Ureter (tissue), 1 donor: ENCODE data around the gene CNNM4. TPM values are rescaled to one million over a fixed set of nuclear protein-coding genes. Genes with fewer than 3 reads are reported as not detected.

Source experiments
- DNase-seq: peaks from one replicate; pipeline ENCODE4 v3.0.0-alpha.2; 2020; ENCODE audit warnings: low spot score
- total RNA-seq: library from RNA; stranded (reverse); gene quantifications from one replicate; pipeline ENCODE4 v1.2.4, GENCODE V29; 2023
- donor health status: DM: yes; HTN: yes; CAD: no.

CNNM4 gene
- total RNA-seq, 1 donor from 2014 or later: 16.0 TPM

DNA sequence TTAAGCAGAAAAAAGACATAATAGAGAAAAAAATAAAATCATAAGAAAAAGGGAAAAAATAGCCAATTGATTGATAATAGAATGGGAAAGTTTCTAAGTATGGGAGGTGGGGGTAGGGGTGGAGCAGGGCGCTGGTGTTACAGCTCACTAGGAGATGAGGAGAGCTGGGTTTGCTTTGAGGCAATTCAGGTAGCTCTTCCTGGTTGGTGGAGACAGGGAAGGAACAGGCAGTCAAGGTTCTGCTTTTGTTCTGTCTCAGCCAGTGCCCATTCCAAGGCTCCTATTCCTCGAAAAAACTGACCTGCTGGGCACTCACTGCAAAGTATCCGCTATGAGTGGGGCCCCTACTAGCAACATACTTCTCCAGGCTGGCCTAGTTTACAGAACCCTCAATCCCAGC, 1.7 kb upstream of the CNNM4 start:
- DNase-seq: no peak

DNA sequence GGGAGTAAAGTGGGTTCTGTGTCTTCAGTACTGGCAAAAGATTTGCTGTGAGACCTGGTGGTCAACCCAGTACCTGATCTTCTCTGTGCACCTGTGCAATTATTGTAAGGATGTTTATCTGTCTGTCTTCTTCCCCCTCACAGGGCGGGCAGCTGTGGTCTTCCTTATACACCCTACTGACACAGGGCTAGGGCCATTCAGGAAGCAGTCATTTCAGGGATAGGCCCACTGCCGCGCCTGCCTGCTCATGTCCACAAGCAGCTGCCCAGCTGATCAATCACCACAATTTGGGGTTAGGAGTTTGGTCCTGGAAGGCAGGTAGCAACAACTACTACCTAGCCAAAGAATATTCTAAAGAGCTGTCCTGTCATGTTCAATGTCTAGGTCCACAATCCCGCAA, 1.2 kb upstream of the CNNM4 start:
- DNase-seq: no peak

DNA sequence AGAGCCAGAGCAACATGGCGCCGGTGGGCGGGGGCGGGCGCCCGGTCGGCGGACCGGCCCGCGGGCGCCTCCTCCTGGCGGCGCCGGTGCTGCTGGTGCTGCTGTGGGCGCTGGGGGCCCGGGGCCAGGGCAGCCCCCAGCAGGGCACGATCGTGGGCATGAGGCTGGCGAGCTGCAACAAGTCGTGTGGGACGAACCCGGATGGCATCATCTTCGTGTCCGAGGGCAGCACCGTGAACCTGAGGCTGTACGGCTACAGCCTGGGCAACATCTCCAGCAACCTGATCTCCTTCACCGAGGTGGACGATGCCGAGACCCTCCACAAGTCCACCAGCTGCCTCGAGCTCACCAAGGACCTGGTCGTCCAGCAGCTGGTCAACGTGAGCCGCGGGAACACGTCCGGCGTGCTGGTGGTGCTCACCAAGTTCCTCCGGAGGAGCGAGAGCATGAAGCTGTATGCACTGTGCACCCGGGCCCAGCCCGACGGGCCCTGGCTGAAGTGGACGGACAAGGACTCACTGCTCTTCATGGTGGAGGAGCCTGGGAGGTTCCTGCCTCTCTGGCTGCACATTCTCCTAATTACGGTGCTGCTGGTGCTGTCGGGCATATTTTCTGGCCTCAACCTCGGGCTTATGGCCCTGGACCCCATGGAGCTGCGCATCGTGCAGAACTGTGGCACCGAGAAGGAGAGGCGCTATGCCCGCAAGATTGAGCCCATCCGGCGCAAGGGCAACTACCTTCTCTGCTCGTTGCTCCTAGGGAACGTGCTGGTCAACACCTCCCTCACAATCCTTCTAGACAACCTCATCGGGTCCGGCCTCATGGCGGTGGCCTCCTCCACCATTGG, 507 bp downstream of the CNNM4 start:
- no peak for DNase-seq

DNA sequence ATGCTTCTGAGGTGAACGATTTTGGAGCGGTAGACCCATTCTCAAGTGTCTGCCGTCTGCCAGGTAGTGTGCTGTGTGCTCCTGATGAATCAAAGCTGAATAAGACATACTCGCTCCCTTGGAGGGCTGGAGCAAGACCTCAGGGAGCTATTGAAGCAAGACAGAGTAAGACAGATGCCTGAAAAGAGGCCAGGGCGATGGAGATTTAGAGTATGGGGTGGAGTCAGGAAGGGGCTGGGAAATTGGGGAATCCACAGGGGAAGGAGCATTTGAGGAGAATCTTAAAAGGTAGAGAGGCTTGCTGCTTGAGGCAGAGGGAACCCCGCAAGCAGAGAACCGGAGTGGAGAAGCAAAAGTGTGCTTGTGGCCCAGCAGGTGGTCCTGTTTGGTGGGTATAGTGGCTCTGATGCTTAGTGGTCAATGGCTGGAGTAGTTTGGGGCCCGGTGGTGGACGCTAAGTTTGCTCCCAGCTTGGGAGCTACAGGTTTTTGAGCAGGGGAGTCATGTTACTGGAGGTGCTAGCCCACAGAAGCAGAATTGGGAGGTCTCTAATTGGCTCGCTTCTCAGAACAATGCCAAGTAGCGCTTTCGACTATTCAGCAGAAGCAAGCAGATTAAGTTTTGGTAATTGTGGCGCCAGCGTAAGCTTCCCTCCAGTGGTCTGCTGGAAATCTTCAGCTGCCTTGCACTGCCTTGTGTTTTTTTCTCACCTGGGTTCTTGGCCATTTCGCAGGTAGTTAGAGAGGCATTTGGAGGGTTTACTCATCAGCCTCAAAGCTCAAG, 2.0 kb downstream of the CNNM4 start:
- no peak for DNase-seq

DNA sequence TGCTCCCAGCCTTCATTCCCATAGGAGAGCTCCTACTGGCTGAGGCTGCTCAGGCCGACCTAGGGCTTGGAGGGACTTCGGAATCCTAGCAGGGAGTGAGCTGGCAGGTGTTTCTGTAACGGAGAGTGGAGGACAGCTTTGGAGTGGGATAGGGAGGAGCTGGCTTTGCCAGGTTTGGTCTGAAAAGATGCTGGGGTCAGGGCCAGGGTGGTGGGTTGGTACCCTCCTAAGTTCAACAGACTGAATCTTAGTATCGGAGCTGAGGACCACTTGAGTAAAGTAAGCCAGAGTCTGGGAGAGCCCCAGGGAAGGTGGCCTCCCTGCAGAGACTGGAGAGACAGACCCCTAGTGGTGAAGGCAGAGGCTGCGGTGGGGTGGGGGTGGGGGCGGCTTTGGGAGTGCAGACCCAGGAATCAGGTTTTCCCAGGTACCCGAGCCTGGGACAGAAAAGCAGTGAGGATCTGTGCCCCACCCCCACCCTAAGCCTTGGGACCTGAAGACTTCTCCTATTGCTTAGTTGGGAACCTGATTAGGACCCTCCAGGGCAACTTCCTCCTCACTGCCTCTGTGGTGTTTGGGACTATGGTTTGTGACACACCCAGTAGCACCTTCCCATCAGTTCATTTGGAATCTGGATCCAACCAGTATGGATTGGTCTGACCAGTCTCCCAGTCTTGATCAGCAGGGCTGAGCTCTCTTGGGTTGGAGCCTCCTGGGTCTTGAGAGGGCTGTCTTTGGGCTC, 3.0 kb downstream of the CNNM4 start:
- no peak for DNase-seq

DNA sequence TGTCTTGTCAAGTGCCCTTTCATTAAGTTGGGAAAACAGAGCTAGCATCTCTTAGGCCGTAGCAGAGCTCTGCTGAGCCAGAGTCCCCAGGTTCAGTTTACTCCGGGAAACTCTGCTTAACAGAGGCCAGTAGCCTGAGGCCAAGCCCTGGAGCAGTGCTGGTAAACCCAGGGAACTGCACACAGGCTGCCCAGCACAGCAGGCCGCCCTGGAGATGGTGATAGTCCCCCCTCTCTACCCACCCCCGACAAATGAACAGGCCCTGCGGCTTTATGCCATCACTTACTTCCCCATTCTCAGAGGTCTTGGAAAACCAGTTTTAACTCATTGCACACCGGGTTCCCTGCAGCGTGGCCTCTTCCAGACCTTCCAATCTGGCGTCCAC, 3.5 kb downstream of the CNNM4 start:
- peak; percentile 62 for DNase-seq

DNA sequence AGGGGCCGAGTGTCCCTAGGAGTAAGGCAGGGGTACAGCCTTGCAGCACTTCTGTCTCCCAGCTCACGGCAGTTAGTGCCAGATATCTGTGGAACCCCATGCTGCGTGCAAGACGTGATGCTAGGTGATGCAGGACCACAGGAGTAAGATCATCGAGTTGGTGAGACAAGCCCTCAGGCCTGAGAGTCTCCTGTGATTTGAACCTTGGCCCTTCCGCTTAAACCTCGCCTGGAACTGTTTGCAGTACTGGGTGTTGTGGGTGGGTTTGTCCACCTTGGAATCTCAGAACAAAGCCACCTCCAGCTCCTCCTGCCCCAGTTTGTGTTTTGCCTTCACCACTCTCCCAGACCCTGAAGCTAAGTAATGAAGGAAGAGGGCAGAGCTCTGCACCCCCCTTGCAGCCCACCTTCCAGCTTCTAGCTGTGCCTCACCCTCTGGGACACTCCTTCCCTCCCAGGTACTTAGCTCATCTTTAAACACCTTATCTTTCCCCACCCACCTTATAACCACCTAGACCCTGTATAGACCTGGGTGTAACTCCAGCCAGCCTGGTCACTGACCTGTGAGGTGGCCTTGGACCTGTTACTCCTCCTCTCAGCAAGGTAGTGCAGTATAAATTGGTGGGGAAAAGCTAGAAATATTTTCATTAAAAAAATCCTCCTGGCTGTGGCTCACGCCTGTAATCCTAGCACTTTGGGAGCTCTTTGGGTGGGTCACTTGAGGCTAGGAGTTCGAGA, 6.6 kb downstream of the CNNM4 start:
- no peak for DNase-seq

DNA sequence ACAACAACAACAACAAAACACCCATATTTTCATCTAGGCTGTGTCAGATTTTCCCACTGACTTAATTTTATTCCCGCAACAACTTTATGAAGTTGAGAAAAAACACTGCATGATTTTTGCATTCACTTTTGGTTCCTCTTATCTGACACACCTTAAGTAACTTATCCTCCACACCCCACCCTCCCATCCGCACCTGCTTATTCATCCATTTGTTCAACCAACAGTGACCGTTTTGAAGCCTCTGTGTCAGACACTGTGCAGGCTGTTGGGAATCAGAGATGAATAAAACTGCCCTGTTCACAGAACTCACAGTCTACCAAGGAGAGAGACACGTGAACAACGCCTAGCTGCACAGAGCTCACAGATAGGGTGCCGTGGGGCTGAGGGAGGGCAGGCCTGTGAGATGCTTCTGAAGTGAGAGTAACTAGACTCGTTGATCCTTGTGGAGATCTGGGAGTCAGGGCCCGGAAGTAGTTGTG, 7.4 kb downstream of the CNNM4 start:
- DNase-seq: no peak

DNA sequence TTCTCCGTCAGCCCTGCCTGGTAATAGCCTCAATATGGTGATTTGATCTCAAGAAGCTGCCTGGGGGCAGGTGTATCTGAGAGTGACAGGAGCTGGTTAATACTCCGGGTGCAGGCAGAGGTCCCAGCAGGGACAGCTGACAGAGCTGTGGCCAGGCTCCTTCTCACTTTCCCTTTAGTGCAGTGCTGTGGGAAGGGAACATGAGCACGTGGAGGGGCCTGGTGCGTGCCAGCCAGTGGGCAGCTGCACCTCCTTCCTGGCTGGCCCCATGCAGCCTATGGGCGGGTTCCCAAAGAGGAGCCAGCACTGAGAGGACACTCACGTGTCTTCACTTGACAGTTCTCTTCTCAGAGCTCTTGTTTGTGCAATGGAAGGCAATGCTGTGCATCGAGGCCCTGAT, 9.1 kb downstream of the CNNM4 start:
- DNase-seq: peak; percentile 57

DNA sequence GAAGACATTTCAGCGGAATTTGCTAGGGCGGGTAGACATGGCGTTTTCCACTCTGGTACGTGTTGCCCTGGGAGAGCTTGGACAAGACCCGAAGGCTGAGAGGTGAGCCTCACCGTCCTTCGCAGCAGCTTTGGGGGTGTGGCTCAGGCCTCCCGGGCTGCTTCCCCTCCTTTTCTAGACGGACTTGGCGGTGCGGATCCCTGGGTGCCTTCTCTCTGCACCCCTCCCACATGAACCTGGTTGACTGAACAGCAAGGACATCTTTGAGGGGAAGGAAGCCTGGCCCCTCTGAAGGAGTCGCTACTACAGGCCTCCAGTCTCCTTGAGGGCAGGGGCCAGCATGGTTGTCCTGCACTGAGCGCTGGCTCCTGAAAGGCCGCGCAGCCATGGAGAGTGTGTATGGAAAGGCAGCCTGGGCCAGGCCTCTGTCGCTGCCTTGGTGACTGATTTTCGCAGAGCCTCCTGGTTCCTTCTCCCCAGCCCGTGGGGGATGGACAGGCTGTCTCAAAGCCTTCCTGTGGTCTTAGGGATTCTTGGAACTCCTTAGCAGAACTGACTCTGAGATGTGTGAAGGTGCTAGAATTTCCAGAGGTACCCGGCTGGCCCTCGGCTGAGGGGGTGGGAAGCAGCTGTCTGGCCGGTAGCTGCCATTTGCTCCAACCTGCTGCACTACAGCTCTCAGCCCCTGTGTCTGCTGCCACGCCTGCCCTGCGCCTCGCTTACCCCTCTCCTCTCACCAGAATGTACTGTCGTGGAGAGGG, 9.9 kb downstream of the CNNM4 start:
- DNase-seq: no peak

DNA sequence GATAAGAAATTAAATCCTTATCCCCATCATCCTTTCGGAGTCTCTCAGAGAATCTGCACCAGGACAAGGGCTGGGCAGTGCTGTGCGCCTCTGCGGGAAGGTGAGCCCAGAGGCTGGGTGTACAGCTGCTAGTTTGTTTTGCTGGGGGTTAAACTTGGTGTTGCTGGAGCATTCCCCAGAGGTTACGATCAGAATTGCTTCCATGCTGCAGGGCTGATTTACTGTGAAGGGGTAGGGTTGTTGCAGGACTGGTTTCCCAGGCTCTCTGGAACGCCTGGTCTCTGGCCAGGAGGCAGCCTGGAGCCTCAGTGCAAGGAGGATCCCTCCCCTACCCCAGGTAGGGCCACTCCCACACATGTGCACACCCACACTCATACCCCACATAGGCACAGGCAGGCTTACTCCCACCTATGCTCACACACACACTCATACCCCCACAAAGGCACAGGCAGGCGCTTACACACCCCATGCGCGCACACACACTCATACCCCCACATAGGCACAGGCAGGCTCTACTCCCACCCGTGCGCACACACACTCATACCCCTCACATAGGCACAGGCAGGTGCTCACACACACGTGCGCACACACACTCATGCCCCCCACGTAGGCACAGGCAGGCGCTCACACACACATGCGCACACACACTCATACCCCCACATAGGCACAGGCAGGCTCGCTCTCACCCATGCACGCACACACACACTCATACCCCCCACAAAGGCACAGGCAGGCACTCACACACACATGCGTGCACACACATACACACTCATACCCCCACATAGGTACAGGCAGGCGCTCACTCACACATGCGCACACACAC, 11.3 kb downstream of the CNNM4 start:
- DNase-seq: peak; percentile 72

DNA sequence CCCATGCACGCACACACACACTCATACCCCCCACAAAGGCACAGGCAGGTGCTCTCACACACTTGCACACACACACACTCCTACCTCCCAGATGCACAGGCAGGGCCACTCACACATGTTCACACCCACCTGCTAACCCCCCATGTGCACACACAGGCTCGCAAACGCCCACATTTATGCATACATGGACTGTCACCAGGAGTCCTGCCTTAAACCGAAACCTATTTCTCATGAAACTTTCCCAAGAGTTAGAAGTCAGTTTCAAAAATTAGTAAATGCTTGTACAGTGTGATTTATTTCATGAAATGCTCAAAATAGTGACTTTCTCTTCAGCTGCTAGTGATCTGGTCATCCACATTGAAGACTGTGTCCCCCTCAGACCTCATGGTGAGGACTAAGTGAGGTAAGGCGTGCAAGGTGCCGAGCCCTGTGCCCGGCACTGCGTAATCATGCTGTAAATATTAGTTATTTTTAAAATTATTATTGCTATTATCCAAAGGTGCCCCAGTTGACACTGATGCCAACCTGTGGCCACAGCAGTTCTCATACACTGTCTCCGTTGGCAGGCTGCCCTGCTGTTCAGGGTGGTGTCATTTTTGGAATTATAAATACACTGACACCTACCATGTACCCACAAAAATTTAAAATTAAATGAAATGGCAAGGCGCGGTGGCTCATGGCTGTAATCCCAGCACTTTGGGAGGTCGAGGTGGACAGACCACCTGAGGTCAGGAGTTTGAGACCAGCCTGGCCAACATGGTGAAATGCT, 12.4 kb downstream of the CNNM4 start:
- no peak for DNase-seq

DNA sequence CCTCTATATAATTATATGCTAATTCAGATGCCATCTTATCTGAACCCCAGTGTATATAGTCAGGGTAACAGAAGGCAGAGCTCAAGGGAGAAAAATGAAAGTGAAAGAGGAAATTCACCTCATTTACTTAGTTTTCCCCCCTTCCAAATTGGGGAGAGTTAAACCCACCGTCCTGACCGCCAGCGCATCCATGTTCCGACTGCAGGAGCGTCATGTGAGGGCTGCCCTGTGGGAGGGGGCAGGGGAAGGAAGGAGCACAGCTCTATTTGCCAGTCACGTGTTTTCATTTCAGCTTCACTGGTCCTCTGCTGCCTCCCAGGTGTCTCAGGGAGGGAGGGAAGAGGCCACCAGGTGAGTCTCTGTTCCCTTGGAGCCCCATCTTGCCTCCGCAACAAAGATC, 13.2 kb downstream of the CNNM4 start:
- DNase-seq: no peak

DNA sequence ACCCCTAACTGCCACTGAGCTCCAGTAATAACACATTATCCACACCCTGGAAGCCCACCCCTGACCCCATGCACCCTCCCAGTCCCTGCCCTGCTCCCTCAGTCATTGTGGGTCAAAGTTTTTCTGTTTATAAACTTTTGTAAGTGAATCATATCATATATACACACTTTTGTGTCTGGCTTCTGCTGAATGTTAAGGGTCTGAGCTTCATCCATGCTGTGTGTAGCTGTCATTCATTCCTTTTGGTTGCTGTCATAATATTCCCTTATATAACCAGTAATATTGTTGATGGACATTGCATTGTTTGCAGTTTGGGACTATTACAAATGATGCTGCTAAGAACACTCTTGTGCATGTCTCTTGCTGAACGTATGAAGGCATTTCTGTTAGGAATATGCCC, 14.5 kb downstream of the CNNM4 start:
- DNase-seq: no peak

DNA sequence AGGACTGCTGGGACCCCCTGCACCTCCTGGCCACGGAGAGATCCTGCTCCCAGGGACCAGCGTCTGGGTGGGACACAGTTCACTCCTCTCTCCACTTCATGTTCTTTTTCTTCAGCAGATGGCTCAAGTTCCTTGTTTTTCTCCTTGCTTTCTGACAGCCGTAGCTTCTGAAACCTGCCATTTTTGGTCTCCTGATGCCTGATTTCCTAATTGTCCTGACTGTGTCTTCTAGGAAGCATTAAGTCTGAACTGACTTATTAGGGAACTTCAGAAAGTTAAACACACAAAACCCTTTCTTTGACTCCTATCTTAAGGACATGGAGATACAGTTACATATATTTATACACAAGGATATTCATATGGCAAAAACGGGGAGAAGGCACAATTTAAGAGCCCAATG, 22.7 kb downstream of the CNNM4 start:
- no peak for DNase-seq

DNA sequence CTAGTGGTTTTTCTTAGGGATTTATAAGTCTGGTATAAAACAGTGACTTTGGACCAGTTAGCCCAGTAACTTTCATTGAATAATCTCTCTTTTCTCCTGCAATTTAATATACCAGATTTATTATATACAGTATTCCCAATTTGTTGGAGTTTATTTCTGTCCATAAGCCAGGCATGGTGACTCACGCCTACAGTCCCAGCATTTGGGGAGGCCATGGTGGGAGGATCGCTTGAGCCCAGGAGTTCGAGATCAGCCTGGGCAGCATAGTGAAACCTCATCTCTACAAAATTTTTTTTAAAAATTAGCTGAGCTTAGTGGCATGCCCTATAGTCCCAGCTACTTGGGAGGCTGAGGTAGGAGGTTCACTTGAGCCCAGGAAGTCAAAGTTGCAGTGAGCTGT, 26.7 kb downstream of the CNNM4 start:
- DNase-seq: no peak

DNA sequence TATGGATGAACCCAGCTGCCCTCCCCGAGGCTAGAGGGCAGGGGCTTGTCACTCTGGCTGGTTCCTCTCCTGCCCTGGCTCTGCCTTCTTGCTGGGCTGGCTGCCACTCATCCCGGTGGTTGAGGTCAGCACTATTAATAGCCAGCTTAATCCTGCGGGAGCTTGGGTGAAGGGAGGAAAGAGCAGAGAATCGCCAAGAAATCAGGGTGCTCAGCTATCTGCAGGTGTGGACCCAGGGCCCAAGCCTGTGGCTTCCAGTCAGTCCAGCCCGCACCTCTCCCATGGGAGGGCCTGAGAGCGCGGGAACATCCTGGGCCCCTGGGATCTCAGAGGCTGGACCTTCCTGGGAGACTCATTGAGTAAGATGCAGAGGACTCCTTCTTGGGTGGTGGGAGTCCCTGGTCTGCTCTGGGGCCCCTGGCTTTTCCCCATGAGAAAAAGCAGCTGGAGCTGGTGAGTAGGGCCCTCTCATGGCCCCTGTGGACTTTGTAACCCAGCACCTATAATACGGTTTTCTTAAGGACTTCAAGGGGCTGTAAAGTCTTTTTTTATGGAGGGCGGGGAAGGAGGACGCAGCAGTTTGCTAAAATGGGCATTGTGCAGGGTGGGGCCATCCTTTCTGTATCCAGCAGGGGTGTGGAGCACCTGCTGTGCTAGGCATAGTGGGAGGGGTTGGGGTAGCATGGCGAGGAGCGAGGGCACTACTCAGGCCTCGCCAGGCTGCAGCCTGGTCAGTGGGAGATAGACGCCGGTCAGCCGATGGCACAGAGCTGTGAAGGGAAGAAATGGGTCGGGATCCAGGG, 27.9 kb downstream of the CNNM4 start:
- no peak for DNase-seq

DNA sequence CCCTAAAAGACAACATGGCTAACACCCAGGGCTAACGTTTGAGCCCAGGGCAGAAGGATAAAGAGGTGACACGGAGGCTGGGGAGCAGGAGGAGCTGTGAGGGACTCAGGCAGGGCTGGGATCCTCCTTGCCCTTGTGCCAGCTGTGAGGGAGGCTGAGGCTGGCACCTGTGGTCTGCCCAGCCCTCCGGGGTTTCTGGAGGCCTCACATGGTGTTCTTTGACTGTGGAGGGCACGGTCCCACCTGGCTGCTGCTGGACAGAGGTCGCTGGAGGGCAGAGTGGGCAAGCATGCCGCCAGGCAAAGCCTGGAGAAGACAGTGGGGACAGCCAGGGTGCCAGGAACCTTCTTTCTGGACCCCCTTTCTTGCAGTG, 28.5 kb downstream of the CNNM4 start:
- no peak for DNase-seq
